NCI-H2081 treated with DMSO at 0.1 percent for 48 hours (cell line): Measurements from ENCODE around the gene PTGS1.
"Not testable (repeated sequence)": the region's sequence is repeated elsewhere in the genome, so short reads cannot be mapped to it uniquely, and the experiment has no call there.

ENCODE experiments used
- DNase-seq: peaks from one replicate; lab custom pipeline; 2025; lab: John Stamatoyannopoulos, UW

PTGS1 gene

DNA sequence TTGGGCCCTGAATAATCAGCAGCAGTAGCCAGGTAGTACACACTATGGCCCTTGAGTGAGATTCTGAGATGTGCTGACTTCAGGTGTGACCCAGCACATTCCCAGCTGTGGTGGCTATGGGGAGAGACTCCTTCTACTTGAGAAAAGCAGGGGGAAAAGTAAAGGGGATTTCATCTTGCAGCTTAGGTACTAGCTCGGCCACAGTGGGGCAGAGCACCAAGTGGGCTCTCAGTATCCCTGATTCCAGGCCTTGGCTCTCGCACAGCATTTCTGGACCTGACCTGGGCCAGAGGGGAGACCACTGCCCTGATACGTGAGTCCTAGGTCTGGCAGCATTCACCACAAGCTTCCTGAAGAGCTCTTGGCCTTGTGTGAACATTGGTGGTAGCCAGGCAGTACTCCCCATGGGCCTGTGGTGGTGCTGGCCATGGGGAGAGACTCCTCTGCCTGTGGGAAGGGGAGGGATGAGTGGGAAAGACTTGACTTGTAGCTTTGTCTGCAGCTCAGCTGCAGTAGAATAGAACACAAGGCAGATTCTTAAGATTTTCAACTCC, 27.6 kb downstream of the PTGS1 start:
- no peak for DNase-seq

DNA sequence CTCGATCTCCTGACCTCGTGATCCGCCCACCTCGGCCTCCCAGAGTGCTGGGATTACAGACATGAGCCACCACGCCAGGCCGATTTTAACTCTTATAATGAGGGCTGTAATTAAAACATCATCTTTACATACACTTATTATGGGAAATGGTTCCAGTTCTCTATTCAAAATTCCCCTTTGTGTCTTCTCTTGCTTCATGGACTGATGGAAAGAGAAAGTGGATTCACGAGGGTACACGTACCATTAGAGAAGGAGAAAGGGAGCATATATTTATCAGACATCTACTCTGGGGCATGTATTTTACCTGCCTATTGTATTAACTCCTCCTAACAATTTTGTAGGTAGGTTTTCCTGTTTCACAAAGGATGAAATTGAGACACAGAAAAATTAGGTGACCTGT, 31.1 kb downstream of the PTGS1 start:
- DNase-seq: no peak

DNA sequence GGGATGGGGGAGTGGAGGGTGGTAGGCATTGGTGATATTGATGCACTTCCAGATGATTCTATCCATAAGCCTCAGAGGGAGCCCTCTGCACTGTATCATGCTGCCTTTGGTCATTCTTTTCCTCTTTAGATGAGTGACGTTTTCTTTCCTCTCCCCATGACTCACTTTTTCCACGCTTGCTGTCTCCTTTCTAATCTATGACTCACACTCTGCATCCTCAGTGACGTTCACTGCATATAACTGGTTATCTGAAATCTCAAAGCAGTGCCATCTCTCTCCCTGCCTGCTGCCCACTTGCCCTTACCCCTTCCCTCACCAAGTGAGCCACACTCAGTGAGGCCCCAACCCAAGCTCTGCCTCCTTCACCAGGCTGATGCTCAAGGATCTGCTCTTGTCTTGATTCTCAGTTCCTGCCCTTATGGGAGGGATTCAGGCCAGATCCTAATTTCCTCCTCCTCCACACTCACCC, 31.6 kb downstream of the PTGS1 start:
- DNase-seq: no peak

DNA sequence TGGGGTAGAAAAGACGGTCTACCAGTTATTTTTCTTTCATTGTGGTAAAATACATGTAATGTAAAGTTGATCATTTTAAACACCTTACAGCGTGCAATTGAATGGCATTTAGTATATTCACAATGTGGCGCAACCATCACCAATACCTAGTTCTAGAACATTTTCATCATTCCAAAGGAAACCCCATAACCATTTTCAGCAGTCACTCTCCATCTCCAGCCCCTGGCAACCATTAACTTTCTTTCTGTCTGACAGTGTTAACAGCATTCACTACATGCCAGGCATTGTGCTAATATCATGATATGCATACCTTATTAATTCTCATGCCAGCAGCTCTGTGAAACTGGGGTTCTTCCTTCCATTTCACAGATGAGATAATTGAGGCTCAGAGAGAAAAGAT, 32.0 kb downstream of the PTGS1 start:
- DNase-seq: no peak

DNA sequence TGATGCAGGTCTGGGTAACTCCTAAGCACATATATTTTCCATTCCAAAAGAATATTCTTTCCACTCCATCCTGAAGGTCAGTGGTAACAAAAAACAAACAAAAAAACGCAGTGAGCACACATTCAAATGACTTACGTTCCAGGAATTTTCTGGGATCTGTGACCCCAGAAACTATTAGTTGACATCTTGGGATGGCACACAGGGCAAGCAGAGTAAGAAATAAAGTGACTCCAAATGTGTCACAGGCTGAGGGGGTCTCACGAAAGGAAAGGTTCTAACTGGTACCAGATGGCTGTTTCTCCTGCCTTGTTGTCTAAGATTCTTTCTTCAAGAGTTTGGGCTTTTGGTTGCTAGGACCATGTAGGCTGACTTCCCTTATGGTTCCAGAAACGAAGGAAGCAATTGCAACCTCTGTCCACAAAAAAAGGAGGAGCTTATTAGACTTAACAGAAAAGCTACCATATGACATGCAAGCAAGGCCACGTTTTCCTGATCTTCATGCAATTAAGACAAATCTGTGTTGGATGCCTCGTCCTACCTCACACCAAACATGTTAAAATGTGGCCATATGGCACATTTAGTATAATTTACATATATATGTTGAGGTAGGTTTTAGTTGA, 32.7 kb downstream of the PTGS1 start:
- no peak for DNase-seq

DNA sequence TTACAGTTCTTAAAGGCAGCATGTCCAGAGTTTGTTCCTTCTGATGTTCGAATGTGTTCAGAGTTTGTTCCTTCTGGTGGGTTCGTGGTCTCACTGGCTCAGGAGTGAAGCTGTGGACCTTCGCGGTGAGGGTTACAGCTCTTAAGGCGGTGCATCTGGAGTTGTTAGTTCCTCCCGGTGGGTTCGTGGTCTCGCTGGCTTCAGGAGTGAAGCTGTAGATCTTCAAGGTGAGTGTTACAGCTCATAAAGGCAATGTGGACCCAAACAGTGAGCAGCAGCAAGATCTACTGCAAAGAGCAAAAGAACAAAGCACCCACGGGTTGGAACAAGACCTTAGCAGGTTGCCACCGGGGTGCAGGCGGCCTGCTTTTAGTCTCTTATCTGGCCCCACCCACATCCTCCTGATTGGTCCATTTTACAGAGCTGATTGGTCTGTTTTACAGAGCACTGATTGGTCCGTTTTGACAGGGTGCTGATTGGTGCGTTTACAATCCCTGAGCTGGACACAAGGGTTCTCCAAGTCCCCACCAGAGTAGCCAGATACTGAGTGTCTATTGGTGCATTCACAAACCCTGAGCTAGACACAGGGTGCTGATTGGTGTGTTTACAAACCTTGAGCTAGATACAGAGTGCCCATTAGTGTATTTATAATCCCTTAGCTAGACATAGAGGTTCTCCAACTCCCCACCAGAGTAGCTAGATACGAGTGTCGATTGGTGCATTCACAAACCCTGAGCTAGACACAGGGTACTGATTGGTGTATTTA, 34.7 kb downstream of the PTGS1 start:
- not testable (repeated sequence) for DNase-seq

DNA sequence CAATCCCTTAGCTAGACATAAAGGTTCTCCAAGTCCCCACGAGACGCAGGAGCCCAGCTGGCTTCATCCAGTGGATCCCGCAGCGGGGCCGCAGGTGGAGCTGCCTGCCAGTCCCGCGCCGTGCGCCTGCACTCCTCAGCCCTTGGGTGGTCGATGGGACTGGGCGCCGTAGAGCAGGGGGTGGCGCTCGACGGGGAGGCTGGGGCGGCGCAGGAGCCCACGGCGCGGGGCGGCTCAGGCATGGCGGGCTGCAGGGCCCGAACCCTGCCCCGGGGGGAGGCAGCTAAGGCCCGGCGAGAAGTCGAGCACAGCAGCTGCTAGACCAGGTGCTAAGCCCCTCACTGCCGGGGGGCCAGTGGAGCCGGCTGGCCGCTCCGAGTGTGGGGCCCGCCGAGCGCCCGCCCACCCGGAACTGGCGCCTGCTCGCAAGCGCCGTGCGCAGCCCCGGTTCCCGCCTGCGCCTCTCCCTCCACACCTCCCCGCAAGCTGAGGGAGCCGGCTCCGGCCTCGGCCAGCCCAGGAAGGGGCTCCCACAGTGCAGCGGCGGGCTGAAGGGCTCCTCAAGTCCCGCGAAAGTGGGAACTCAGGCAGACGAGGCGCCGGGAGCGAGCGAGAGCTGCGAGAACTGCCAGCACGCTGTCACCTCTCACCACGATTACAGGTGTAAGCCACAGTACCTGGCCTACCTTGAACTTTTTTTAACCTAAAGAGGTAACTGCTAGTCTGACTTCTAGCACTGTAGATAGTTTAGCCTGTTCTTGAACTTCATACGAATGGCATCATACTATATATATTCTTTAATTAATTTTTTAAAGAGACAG, 35.5 kb downstream of the PTGS1 start:
- DNase-seq: no peak

DNA sequence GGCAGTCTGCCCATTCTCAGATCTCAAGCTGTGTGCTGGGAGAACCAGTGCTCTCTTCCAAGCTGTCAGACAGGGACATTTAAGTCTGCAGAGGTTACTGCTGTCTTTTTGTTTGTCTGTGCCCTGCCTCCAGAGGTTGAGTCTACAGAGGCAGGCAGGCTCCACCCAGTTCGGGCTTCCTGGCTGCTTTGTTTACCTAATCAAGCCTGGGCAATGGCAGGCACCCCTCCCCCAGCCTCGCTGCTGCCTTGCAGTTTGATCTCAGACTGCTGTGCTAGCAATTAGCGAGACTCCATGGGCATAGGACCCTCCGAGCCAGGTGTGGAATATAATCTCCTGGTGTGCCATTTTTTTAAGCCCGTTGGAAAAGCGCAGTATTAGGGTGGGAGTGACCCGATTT, 43.3 kb downstream of the PTGS1 start:
- DNase-seq: not testable (repeated sequence)

DNA sequence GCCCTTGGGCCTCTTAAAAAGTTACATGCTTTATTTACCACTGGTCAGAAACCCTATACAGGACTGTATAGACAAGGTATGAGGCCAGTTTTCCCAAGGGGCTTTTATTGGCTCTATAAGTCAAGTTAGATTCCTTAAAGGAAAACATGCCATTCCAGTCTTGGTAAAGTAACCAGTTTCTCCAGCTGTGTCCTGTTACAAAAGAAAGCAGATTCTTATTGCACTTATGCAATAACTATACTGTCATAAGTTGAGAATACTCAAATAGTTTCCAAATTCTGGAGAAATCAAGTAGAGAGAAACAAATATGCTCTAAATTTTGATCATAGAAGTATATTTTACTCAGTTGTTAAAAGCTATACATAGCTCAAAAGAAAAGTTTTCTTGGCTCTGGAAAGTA, 47.2 kb downstream of the PTGS1 start:
- no peak for DNase-seq

DNA sequence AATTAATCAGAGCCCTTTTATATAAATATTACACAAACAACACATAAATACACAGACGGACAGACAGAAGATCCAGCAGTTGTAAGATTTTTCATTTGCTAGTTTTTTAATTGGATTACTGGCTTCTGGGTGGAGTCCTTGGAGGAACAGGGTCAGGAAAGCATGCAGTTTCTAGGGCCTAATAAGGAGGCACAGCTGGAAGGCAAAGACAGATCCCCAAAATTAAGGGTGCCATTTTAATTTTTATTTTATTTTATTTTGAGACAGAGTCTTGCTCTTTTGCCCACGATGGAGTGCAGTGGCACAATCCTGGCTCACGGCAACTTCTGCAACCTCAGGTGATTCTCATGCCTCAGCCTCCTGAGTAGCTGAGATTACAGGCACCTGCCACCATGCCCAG, 49.5 kb downstream of the PTGS1 start:
- DNase-seq: no peak

DNA sequence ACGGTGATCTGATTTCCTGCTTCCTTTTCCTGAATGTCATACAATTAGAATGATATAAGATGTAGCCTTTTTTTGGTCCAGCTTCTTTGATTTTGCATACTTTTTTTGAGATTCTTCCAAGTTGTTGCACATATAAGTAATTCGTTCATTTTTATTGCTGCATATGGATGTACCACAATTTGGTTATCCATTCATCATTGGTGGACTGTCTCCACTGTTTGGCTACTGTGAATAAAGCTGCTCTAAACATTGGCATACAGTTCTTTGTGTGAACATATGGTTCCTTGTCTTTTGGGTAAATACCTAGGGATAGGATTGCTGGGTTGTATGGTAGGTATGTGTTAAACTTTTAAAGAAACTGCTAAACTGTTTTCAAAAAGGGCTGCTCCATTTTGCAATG, 54.3 kb downstream of the PTGS1 start:
- DNase-seq: no peak

DNA sequence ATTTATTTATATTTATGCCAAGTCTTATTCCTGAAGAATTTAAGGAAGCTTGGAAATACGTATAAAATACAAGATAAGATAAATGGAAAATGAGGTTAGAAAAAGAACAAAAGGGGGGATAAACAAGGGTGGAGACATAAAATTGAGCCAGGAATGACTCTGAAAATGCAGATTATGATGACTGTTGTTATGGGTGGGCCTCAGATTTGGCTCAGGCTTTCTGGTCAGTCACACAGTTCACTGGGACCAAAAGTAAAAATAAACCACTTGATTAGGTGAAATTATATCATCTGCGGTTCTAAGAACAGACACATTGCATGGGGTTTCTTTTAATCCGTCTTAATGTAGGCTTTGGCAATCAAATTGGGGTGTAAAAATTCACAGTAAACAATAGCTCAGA, 55.9 kb downstream of the PTGS1 start:
- DNase-seq: no peak

DNA sequence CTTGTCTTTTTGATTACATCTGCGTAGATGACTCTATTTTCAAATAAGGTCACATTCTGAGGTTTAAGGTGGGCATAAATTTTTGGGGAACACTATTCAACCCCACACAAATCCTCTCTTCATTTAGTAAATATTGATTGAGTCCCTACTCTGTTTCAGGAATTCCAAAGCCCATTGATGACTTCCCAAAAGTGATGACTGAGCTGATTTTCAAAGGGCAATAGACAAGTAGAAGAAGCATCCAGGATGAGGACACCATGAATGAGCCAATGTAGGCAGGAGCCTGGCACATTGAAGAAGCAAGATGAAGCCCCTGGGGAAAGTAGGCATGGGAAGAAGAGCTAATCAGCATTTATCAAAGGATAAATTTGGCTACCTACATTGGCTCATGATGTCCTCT, 71.7 kb downstream of the PTGS1 start:
- no peak for DNase-seq

DNA sequence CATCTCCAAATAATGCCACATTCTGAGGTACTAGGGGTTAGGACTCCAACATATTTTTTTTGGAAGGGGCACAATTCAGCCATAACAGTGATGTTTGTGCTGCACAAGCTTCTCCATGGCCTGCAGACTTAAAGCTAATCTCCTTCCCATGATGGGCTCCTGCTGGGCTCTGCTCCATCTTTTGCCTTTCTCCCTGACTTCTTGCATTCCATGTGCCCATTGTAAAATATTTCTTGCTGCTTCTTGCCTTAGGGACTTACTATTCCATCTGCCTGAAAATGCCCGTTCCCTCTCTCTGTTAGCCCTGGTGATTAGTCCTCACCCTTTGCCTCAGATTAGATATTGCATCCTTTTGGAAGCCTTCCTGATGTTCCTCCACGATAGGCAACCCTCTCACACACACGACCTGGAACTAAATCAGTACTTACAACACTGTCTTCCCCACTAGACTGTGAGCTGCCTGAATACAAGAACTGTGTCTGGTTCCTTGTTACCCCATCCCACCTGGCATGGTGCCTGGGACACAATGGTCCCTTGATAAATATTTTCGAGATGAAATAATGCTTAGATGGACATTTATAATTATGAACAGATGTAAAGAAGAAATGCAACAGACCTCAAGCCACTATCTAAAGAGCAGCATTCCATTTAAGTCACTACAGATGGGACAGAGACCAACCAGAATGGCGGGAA, 73.4 kb downstream of the PTGS1 start:
- DNase-seq: no peak
